Type B pancreatic cell (in vitro differentiated cells): Measurements from ENCODE around the gene MCM9. TPM values are rescaled to one million over a fixed set of nuclear protein-coding genes. Genes with fewer than 3 reads are reported as not detected.

Experiments used
- DNase-seq: peaks from one replicate; pipeline ENCODE4 v3.0.0; 2021; ENCODE audit warnings: mixed read lengths; ENCODE audit not compliant: unreplicated experiment; ENCODE audit errors: extremely low spot score
- H3K27ac Mint-ChIP-seq: 2 replicates; pipeline ENCODE4 v1.8.0; 2021; ENCODE audit warnings: mild to moderate bottlenecking, mixed read lengths
- H3K27me3 Mint-ChIP-seq: 2 replicates; pipeline ENCODE4 v1.8.0; 2021; ENCODE audit warnings: mixed read lengths
- H3K36me3 Mint-ChIP-seq: 2 replicates; pipeline ENCODE4 v1.8.0; 2021; ENCODE audit warnings: mixed read lengths
- H3K4me1 Mint-ChIP-seq: one replicate; pipeline ENCODE4 v1.8.0; 2021; ENCODE audit warnings: mixed read lengths; ENCODE audit not compliant: unreplicated experiment
- H3K4me3 Mint-ChIP-seq: 2 replicates; pipeline ENCODE4 v1.8.0; 2021; ENCODE audit warnings: mild to moderate bottlenecking, mixed read lengths
- H3K9me3 Mint-ChIP-seq: 2 replicates; pipeline ENCODE4 v1.8.0; 2021; ENCODE audit warnings: mixed read lengths
- total RNA-seq: library from RNA; stranded (reverse); gene quantifications from 2 replicates; pipeline ENCODE4 v1.2.1, GENCODE V29; 2021; ENCODE audit warnings: low replicate concordance
- TF ChIP-seq, protein P1 (sequence below): fragments of 200-600 bp; sonication (generic); conservative IDR thresholded peaks from 2 replicates; pipeline ENCODE4 v1.5.0; 2021; ENCODE audit warnings: antibody characterized with exemption, mild to moderate bottlenecking

MCM9 gene
- total RNA-seq, 1 donor from 2014 or later = 19.6 TPM

DNA sequence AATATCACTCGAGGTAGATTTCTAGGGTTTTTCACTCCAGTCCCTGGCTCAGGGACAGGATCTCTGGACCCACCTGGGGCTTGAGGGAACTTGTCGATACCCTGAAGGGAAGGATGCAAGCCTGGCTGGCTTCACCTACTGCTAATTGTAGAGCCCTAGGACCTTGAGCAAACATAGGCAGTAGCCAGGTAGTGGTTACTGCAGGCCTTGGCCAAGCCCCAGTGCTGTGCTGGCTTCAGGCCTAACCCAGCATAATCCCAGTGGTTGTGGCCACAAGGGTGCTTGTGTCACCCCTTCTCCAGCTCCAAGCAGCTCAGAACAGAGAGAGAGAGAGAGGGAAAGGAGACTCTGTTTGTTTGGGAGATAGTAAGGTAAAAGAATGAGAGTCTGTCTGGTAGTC lies 5.8 kb upstream of the MCM9 start:
- DNase-seq = no peak
- H3K9me3 Mint-ChIP-seq = peaks cover 18% of the 10 kb centered on the region
- TF ChIP-seq, protein P1, sequence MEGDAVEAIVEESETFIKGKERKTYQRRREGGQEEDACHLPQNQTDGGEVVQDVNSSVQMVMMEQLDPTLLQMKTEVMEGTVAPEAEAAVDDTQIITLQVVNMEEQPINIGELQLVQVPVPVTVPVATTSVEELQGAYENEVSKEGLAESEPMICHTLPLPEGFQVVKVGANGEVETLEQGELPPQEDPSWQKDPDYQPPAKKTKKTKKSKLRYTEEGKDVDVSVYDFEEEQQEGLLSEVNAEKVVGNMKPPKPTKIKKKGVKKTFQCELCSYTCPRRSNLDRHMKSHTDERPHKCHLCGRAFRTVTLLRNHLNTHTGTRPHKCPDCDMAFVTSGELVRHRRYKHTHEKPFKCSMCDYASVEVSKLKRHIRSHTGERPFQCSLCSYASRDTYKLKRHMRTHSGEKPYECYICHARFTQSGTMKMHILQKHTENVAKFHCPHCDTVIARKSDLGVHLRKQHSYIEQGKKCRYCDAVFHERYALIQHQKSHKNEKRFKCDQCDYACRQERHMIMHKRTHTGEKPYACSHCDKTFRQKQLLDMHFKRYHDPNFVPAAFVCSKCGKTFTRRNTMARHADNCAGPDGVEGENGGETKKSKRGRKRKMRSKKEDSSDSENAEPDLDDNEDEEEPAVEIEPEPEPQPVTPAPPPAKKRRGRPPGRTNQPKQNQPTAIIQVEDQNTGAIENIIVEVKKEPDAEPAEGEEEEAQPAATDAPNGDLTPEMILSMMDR = no peak
- no peaks in the 10 kb centered on the region for H3K27me3 Mint-ChIP-seq
- no peak overlapping the region for H3K4me3 Mint-ChIP-seq
- peaks cover 3% of the 10 kb centered on the region for H3K4me1 Mint-ChIP-seq
- no peak overlapping the region for H3K27ac Mint-ChIP-seq
- H3K36me3 Mint-ChIP-seq = peaks cover 10% of the 10 kb centered on the region

DNA sequence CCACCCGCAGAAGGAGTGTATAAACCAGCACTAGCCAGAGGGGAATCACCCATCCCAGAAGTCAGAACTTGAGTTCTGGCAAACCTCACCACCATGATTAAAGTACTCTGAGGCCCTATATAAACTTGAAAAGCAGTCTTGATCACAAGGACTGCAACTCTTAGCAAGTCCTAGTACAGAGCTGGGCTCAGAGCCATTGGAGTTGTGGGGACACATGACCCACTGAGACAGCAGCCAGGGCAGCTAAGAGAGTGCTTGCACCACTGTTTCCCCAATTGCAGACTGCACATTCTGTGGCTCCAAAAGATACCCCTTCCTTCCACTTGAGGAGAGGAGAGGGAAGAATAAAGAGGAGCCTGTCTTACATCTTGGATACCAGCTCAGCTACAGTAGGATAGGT lies 4.7 kb upstream of the MCM9 start:
- no peaks in the 10 kb centered on the region for H3K27me3 Mint-ChIP-seq
- H3K36me3 Mint-ChIP-seq = peaks cover 10% of the 10 kb centered on the region
- TF ChIP-seq, protein P1 = no peak
- H3K4me3 Mint-ChIP-seq = no peak overlapping the region
- peaks cover 5% of the 10 kb centered on the region for H3K4me1 Mint-ChIP-seq
- H3K27ac Mint-ChIP-seq = no peak overlapping the region
- DNase-seq = no peak
- peaks cover 11% of the 10 kb centered on the region for H3K9me3 Mint-ChIP-seq

DNA sequence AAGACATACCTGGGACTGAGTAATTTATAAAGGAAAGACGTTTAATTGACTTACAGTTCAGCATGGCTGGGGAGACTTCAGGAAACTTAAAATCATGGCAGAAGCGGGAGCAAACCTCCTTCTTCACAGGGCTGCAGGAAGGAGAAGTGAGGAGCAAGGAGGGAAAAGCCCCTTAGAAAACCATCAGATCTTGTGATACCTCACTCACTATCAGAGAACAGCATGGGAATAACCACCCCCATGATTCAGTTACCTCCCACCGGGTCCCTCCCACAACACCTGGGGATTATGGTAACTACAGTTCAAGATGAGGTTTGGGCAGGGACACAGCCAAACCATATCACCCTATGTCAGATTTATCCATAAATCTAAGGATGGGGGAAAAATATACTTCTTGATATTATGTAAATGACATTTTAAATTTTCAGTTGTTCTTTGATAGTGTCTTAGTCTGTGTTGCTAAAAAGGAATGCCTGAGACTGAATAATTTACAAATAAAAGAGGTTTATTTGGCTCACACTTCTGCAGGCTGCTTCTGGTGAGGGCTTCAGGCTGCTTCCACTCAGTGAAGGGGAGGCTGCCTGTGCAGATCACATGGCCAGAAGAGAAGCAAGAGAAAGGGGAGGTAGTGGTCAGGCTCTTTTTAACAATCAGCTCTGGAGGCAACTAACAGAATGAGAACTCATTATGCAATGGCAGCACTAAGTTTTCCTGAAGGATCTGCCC lies 1.2 kb upstream of the MCM9 start:
- H3K27me3 Mint-ChIP-seq = no peaks in the 10 kb centered on the region
- H3K27ac Mint-ChIP-seq = peak overlapping the region; percentile 89
- DNase-seq = no peak
- peaks cover 16% of the 10 kb centered on the region for H3K4me1 Mint-ChIP-seq
- peaks cover 22% of the 10 kb centered on the region for H3K36me3 Mint-ChIP-seq
- TF ChIP-seq, protein P1 = no peak
- peak overlapping the region; percentile 91 for H3K4me3 Mint-ChIP-seq
- peaks cover 6% of the 10 kb centered on the region for H3K9me3 Mint-ChIP-seq

DNA sequence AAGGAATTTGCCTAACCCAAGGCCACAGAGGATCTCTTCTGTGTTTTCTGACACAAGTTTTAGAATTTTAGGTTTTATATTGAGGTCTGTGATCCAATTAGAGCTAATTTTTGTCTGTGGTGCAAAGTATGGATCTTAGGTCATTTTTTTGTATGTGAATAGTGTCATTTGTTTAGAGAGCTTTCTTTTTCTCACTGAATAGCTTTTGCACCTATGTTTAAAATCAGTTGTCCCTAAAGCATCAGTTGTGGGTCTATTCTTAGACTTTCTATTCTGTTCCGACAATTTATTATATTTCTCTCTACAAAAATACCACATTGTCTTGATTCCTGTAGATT lies 341 bp upstream of the MCM9 start:
- H3K4me1 Mint-ChIP-seq = peaks cover 16% of the 10 kb centered on the region
- peak overlapping the region; percentile 91 for H3K4me3 Mint-ChIP-seq
- peaks cover 6% of the 10 kb centered on the region for H3K9me3 Mint-ChIP-seq
- H3K27ac Mint-ChIP-seq = peak overlapping the region; percentile 89
- H3K36me3 Mint-ChIP-seq = peaks cover 28% of the 10 kb centered on the region
- TF ChIP-seq, protein P1 = no peak
- no peaks in the 10 kb centered on the region for H3K27me3 Mint-ChIP-seq
- DNase-seq = no peak

DNA sequence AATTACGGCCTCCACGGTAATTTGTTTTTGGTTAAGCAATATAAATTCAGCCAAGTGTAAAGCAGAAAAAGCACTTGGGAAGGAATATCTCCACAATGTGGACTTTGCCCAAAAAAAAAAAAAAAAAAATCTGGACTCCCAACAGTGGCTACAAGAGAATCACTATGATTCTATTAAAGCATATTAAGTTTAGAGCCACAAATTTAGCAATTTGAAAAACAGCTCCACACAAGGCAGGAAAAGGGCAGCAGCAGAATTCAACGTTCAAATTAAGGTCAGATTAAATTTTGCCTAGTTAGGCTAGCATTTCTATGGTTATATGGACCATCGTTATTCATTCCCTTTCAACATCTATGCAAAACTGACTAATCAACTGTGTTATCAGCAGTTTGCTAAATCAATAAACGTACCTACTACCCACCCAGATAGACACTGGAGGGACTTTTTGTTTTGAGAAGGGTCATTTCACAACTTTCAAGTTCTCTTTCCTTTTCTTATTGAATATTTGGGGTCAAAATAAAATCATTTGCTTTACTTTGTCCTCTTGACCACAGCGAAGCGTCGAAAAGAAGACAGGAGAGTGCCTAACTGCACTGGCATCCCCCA lies 1.0 kb downstream of the MCM9 start:
- peaks cover 28% of the 10 kb centered on the region for H3K36me3 Mint-ChIP-seq
- peaks cover under 1% of the 10 kb centered on the region for H3K9me3 Mint-ChIP-seq
- H3K4me1 Mint-ChIP-seq = peaks cover 16% of the 10 kb centered on the region
- H3K27me3 Mint-ChIP-seq = no peaks in the 10 kb centered on the region
- H3K4me3 Mint-ChIP-seq = peak overlapping the region; percentile 91
- H3K27ac Mint-ChIP-seq = peak overlapping the region; percentile 89
- TF ChIP-seq, protein P1 = no peak
- no peak for DNase-seq
